Activated naive CD8-positive, alpha-beta T cell treated with anti-CD3 and anti-CD28 coated beads, Interleukin-2, amount 50 U/mL, for 16 hours (primary cell): ENCODE results near the gene METTL15.
"Not testable (repeated sequence)": the region's sequence is repeated elsewhere in the genome, so short reads cannot be mapped to it uniquely, and the experiment has no call there.

ENCODE experiments used
- DNase-seq: peaks from one replicate; pipeline ENCODE4 v3.0.0-alpha.2; 2020; ENCODE audit warnings: low read depth, low spot score

Gene METTL15

DNA sequence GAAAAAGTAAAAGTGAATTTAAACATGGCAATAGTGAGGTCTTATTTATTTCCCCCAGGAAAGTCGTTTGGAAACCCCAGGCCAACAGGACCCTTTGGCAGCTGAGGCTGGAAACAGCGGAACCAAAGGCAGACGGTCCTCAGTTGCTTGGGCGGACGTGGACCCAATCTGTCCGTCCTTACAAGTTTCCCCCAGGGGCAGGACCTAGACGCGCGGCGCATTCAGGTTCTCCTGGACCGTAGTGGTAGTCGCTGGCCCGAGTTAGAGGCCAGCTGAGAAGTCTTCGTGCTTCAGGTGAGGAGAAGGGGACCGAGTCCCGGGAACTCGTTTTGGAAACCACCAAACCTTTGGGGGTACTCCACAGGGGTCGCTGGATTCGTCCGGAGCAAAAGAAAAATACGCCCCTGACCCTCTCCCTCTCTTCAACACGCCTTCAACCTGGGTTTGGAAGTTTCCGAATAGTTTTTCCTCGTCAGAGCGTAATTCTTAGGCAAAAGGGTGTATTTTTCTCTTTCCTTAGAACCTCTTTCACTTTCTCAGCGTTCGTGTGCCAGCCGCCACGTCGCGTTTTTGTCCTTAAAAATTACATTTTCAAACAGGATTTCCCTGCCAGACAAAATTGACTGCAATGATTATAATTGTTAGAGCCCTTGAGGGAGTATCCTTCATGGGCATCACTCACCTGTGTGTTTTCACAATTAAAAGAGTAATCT lies 2.1 kb downstream of the METTL15 start:
- peak; percentile 2 for DNase-seq

DNA sequence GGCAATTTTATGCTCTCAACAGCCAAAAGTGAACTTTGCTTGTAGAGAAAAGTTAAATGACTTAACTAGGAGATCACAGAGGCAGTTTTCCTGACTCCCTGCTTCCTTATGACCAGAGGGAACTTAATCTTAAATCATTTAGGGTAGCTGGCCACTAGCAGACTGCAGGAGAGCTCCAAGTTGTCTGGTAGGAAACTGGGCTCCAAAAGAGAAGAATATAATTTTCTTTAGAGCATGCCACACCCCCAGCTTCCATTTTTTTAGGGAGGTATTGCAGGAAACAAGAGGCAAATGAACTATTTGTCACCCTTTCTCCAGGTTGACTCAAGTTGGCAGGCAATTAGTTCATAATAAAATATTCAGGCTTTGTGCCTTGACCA lies 2.6 kb downstream of the METTL15 start:
- no peak for DNase-seq

DNA sequence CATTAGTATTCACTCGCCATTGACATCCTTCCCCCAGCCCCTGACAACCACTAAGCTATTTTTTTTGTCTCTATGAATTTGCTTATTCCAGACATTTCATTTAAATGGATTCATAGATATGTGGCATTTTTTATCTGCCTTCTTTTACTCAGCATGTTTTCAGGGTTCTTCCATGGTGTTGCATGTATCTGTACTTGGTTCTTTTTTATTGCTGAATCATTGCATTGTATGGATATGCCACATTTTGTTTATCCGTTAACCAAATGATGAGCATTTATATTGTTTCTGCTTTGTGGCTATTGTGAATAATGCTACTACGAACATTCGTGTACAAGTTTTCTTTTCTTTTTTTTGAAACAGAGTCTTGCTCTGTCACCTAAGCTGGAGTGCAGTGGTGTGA lies 5.9 kb downstream of the METTL15 start:
- no peak for DNase-seq

DNA sequence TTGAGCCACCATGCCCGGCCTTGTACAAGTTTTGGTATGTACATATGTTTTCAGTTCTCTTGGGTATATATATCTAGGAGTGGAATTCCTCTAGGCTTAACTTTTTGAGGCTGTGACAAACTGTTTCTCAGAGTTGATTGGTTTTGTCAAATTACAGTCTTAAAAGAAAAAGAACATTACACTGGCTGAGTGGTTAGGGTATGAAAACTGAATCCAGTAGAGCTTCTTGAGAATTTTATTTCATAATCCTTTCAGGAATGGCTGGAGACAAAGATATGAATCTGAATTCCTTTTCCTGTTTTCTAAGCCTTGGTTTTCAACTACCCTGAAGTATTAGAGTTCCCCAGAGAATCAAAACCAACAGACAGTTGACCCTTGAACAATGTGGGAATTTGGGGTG lies 6.5 kb downstream of the METTL15 start:
- DNase-seq, result no peak

DNA sequence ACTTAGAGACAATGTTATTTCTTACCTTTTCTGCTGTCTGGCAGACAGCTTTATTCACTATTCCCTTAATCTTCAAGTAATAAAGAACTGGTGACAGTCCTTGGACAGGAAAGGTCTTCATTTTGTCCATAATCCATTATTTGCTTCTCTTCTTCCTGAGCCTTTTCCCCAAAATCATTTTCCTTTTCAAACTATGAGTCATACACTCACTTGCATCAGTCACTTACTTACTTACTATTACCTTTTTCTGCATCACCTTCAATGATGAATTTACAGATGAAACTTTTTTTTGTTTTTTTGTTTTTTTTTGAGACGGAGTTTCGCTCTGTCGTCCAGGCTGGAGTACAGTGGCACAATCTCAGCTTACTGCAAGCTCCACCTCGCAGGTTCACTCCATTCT lies 9.5 kb downstream of the METTL15 start:
- no peak for DNase-seq

DNA sequence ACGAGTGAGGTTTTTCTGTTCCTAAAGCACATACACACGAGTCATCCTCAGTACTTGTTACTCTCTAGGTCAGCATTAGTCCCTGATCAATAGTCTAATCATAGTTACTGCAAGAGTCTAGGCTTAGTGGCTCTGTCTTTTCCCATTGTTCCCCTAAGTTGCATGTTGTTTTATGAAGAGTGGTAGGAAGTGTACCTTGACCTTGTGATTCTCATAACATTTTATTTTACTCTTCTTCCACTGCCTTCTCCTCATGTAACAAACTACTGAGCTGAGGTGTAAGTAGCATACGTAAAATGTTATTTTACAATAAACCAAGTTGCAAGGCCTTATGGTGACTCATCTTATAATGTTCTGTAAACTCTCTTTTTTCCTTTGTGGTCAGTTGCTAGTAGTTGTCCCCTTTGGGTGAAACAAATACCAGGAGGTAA lies 15.0 kb downstream of the METTL15 start:
- DNase-seq, result no peak

DNA sequence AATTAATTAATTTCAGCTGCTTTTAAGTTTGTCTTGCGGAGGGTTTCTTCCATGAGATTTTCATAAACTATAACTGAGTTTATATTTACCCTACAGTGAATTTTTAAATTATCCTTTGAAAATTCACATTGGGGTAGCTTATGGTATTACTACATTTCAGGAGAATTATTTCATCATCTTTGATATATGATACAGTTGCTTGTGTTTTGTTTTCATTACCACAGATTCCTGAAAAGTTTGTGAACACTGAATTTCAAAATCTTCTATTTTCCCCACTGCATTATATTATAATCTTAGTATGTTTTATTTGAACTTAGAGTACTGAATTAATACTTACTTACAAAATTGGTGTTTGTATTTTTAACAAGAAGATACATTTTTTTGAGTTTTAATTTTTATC lies 24.4 kb downstream of the METTL15 start:
- no peak for DNase-seq

DNA sequence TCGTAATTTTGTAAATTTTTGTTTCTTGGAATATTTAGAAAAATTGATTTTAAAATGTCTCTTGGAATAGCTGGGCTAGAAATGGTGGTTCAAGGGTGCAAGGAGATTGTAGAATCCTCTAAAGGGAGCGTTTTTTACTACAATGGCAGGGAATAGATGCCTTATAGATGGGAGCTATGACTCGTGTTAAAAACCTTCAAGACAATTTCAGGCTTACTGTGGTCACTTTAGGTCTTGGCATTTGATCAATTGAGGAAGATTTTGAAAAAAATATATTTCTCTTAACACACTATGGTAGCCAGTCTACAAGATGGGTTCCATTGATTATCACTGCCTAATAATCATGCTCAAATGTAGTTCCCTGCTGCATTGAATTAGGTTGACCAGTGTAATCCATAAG lies 25.0 kb downstream of the METTL15 start:
- DNase-seq, result no peak

DNA sequence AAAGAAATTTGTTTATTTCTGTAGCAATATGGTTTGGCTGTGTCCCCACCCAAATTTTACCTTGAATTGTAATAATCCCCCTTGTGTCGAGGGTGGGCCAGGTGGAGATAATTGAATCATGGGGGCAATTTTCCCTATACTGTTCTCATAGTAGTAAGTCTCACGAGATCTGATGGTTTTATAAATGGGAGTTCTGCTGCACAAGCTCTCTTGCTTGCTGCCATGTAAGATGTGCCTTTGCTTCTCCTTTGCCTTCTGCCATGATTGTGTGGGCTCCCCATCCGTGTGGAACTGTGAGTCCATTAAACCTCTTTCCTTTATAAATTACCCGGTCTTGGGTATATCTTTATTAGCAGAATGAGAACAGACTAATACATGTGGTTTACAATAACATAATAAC lies 28.0 kb downstream of the METTL15 start:
- DNase-seq, result not testable (repeated sequence)

DNA sequence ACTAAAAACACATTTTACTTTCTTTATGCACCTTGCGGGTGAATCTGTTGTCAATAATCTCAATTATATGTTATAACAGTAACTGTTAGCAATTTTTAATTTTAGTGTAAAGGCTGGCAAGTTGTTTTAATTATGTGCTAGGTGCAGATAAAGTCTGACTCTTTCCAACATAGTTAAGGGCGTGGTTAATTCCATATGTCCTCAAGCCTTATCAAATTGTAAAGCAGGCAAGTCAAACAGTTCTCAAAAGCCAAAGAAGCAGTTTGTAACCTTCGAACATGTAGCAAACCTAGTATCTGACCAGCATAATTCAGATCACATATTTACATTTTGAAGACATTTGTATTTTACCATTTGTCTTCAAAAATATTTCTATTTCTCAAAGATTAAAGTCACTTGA lies 29.2 kb downstream of the METTL15 start:
- no peak for DNase-seq

DNA sequence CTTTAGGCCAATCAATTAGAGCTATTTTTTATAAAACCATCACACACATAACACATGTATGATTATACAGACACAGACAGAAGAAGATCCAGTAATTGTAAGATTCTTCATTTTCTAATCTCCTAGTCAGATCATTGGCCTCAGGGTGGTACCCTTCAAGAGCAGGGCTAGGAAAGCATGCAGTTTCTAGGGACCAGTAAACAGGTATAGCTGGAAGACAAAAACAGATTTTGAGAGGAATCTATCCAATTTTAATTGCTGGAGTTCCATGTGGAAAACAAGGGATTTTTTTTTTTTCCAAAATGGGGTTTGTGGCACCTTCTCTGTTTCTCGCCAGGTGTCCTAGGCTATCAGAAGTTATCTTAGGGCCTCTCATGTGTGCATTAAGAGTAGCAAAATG lies 29.6 kb downstream of the METTL15 start:
- DNase-seq, result no peak

DNA sequence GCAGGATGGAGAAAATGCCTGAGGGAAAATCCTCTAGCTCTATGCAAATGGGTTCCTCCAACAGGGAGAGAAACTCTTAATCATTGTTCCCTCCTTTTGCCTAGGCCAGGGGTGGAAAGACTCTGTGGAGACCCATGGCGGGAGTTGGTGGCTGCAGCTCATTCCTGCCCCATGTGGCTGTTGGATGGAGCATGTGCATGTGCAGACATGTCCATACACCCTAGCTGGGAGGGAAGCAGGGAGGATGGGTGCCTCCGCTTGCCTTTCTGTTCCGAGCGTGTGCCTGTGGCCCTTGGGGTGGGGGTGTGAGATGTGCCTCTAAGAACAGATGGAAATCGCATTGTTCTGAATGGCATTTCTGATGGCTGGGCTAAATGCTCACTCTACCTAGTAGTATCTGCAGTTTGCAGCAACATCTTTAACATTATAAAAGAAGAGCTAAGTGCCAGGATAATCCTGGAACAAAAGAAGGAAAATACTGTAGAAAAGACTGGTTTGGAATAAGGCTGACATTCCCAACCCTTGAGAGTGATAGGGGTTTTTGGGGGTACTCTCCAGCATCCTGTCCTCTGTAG lies 31.7 kb downstream of the METTL15 start:
- no peak for DNase-seq

DNA sequence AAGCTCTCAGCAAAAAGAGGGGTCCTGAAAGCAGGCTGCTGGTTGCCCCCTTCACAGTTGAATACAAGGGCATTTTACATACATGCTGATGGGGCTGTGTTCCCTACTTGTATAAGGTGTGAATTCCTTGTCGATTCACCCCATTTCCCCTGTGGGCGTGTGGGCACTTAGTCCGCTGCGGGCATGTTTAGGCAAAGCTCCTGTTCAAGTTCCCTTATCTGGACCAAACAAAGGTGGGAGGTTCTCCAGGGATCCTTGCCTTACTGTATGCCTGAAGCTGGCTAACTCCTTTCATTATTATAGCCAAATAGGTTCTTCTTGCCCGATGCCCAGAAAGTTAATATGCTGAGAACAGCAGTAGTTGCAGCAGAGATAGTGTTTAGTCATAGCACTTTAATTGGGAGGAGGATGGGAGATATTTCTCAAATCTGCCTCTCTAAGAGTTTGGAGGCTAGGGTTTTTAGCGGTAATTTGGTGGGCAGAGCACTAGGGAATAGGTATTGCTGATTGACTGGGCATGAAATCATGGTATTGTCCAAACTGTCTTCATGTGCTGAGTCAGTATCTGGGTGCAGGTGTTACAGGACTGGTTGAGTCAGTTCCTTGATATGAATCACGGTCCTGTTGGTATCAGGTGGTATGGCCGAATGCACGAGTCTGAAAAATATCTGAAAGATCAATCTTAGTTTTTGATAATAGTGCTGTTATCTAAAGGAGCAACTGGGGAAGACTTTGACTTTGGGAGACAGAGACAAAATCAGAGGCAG lies 32.7 kb downstream of the METTL15 start:
- no peak for DNase-seq

DNA sequence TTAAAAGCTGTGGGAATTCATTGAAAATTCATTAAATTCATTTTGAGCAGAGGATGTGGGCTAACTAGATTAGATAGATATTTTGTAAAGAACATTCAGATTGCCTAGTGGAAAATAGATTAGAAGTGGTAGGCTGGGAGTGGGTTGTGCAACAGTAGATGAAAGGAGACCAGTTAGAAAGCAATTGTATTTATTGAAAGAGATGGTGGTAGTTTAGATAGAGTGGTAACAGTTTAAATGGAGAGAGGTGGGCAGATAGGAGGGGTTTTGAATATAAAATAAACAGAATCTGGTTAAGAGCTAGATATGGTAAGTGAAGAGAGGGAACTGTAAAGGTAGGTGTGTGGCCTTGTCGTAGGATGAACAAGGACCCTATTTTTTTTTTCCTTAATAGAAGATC lies 34.5 kb downstream of the METTL15 start:
- no peak for DNase-seq

DNA sequence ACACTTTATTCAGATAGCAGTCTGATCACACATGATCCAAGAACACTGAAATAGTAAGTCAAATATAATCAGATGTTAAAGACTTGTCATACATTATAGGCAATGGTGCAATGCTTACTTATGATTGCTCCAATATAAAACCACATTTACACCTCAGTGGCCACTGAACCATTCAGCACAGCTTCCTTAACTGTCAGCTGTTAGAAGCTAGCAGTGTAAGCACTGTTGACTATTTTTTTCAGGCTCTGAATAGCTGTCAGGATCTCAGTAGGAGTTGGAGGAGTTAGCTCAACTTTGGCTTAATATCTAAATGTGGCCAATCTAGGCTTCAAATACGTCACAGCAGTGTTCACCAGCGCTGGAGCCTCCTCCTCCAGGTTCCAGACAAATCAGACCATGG lies 36.6 kb downstream of the METTL15 start:
- no peak for DNase-seq

DNA sequence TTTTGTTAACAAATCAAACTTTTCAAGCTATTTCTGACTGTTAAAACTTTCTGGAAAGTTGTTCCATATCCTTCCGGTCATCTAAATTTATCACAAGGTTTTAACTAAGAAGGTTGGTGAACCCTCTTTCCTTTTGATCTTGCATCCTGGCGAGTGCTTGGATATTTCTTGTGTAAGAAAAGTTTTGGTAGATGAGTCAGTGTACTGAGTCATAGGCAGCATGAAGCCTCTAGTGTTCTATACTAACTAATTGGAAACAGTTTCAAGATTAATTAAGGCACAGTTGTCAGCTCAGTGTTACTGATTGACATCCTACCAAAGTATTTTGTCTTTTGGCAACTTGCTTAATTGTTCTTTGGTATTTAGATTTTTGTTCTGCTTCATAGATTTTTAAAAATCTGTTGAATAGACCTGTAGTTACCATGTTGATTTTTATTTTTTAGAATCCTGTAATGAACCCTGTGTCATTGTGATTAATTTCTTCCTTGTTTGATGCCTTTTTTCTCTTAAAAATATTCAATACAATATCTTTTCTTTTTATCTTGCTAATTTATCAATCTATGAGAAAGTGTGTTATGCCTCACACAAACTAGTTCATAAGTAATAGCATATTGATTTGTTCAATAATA lies 38.0 kb downstream of the METTL15 start:
- DNase-seq, result no peak

DNA sequence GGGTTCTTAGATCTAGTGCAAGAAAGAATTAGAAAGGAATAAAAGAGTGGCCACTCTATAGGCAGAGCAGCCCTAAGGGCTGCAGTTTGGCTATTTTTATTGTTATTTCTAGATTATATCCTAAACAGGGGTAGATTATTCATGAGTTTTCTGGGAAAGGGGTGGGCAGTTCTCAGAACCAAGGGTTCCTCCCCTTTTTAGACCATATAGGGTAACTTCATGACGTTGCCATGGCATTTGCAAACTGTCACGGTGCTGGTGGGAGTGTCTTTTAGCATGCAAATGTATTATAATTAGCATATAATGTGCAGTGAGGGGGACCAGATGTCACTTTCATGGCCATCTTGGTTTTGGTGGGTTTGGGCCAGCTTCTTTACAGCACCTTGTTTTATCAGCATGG lies 44.6 kb downstream of the METTL15 start:
- DNase-seq, result no peak

DNA sequence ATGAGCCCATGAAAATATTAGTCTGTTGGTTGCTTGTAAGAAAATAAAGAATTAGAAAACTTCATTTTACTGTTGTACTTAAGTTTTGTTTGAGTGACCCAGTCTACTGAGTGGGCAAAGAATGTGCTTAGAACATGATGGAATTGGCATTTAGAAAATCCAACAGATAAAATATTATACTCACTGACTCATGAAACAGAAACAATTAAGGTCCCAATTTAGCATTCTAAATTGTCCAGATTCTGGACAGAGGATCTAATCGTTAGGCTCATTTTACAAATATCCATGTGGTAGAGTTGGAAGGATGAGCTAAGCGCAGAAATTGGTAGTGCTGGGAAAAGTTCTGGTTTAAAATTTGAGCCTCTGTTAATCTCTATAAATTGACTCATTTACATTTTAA lies 45.4 kb downstream of the METTL15 start:
- no peak for DNase-seq

DNA sequence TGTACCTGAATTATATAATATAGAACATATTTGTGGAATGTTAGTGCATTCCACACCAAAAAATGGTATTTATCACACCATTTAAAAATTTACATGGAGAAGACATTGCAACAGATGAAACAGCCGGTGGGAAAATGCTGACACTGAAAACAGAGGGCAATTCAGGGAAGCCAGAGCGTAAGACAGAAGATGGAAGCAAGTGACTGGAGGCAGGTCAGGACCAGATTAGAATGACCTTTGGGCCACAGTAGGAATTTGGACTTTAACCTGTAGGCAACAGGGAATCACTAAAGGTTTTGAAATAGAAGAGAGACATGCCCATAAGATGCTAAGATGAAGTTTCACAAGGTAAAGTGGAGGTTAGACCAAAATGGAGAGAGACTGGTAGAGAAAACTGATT lies 60.5 kb downstream of the METTL15 start:
- no peak for DNase-seq

DNA sequence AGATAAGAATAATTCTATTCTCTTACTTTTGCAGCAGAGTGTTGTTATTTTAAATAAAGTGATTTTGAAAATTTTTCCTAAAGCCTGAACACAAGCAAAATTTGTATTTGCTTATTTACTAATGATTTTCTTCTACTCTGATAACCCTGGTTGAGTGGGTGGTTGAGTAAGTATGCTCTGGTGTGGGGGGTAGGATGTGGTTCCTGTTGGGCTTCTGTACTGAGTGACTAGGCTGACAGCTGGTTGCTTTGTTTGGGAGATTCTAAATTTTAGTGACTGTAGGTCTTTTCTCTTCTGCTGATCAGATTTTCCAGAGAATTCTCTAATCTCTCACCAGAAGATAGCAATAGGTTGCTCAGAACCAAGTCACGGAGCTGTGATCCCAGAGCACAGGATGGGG lies 61.6 kb downstream of the METTL15 start:
- DNase-seq, result no peak

DNA sequence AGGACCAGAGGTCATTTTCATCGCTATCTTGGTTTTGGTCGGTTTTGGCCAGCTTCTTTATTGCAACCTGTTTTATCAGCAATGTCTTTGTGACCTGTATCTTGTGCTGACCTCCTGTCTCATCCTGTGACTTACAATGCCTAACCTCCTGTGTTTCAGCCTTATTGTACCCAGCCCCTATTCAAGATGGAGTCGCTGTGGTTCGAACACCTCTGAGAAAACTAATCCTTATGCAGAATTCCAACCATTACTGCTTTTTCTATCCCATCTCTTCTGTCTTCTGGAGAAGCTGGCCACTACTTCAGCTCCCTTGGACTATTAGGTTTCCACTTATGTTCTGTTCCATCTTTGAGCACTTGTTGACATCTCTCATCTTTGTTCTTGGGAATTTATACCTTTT lies 62.6 kb downstream of the METTL15 start:
- DNase-seq, result no peak

DNA sequence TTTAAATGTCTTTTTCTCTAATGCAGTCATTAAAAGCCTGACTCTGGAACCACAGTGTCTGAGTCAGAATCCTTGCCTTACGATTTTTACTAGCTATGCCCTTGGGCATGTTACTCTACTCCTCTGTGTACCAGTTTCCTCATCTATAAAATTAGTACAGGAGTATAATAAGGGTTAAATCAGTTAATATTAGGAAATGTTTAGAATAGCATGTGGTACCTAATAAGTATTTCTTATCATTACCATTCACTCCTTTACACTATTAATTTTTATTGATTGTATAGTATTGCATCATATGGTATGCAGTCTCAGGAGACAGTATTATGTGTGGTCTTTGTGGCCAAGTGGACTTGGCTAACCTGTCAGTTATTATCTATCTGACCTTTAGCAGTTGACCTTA lies 68.2 kb downstream of the METTL15 start:
- DNase-seq, result no peak

DNA sequence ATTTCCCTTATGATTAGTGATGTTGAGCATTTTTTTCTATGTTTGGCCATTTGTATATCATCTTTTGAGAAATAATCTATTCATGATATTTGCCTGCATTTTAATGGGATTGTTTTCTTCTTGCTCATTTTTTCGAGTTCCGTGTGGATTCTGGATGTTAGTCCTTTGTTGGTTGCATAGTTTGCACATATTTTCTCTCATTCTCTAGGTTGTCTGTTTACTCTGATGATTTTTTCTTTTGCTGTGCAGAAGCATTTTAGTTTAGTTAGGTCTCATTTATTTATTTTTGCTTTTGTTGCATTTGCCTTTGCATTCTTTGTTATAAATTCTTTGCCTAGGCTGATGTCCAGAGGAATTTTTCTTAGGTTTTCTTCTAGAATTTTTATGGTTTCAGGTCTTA lies 87.3 kb downstream of the METTL15 start:
- no peak for DNase-seq
